ENCODE data around the gene SRMS. TPM values are rescaled to one million over a fixed set of nuclear protein-coding genes. Genes with fewer than 3 reads are reported as not detected.

The SRMS gene
- total RNA-seq, 1 experiment from 2014 or later = 0.79 TPM

DNA sequence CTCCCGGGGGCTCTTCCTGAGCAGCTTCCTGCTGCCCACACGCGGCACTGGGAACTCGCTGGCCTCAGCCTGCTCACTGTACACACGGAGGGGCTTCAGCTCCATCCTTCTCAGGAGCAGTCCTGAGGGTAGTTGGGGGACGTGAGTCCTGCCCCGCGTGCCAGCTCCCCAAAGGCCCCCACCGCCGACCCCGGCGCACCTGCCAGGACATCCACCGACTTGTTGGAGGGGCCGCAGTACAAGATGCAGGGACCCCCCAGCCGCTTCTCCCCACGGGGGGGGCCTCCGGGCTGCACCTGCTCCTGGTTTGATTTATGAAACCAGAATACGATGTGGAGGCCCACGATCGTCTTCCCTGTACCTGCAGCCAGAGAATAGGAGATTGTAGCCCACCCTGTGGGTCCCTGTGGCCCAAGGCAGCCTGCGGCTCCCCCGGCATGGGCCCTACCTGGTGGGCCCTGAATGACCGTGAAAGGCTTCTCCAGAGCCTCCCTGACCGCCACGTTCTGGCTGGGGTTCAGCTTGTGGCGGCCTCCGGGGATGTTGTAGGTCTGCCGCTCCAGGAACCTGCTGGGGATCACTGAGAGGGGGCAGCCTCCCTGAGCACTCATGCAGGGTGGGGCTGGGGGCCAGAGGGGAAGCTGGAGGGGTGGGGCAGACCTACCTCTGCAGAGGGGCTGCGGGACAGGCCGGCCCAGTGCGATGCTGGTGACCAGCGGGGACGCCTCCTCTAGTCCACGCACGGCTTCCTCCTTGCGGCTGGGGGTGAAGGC, 14.3 kb upstream of the SRMS start:
- no peak overlapping the region for H2BK120ac ChIP-seq (ENCODE audit: low read depth, low read length, poor library complexity, severe bottlenecking)
- H3K27ac ChIP-seq (ENCODE audit: insufficient read length, low read depth, low read length) = no peak overlapping the region
- no peak overlapping the region for H3K18ac ChIP-seq (ENCODE audit: insufficient read length, low read depth, low read length)
- H3K56ac ChIP-seq (ENCODE audit: insufficient read length, low read depth, low read length) = no peak overlapping the region
- H3K23me2 ChIP-seq (ENCODE audit: insufficient read length, low read depth, low read length, poor library complexity, severe bottlenecking) = no peaks in the 10 kb centered on the region
- WGBS (ENCODE audit: extremely low coverage, insufficient read length, low lambda C conversion rate) = no CpG with 5 or more reads among the region's 36 CpGs
- no peaks in the 10 kb centered on the region for H3K9me3 ChIP-seq (ENCODE audit: control insufficient read depth, low read depth, low read length)
- no peak overlapping the region; the same call in 1 of the 2 replicates for H3K14ac ChIP-seq (ENCODE audit: insufficient read depth, low read length)
- H3K79me1 ChIP-seq (ENCODE audit: insufficient read depth, low read depth, low read length, poor library complexity, severe bottlenecking) = no peaks in the 10 kb centered on the region
- DNase-seq = no peak
- H3K4me1 ChIP-seq (ENCODE audit: insufficient read depth, low read length) = no peaks in the 10 kb centered on the region
- no peaks in the 10 kb centered on the region for H3K27me3 ChIP-seq (ENCODE audit: insufficient read depth, low read length)
- H3K23ac ChIP-seq (ENCODE audit: insufficient read length, low read depth, low read length) = no peak overlapping the region
- H4K5ac ChIP-seq (ENCODE audit: insufficient read length, low read depth, low read length) = no peak overlapping the region
- Mint-ChIP-seq H3K4me1 (peaks cover 5 to 6% of the 10 kb centered on the region in 2 experiments), H3K4me3 (no peak overlapping the region), H3K9me3 (no peaks in the 10 kb centered on the region), H3K27me3 (ENCODE audit: low read depth) (no peaks in the 10 kb centered on the region), H3K27ac (no peak overlapping the region), H3K36me3 (ENCODE audit: insufficient read depth in 1 of 3, low read depth in 3 of 3) (peaks cover 3 to 12% (median 11%) of the 10 kb centered on the region in 3 experiments; a peak in 6 of 7 replicates)
- H3K79me2 ChIP-seq (ENCODE audit: insufficient read depth, low read length) = no peaks in the 10 kb centered on the region
- no peaks in the 10 kb centered on the region for H4K20me1 ChIP-seq (ENCODE audit: control insufficient read depth, insufficient read depth, insufficient read length)
- H4K91ac ChIP-seq (ENCODE audit: insufficient read length, low read depth, low read length) = no peak overlapping the region
- H2BK5ac ChIP-seq (ENCODE audit: insufficient read length, low read length) = no peak overlapping the region
- H3K4me2 ChIP-seq (ENCODE audit: insufficient read depth, insufficient read length, low read length) = no peak overlapping the region
- H2BK12ac ChIP-seq (ENCODE audit: insufficient read length, low read depth, low read length) = no peak overlapping the region
- H3K4ac ChIP-seq (ENCODE audit: low read depth, low read length) = no peak overlapping the region
- no peak overlapping the region for H3K9ac ChIP-seq (ENCODE audit: extremely low read depth, insufficient read length, low read length)
- no peak overlapping the region for H4K8ac ChIP-seq (replicated peaks; ENCODE audit: insufficient read length, low read depth, low read length)
- no peak overlapping the region for H3T11ph ChIP-seq (ENCODE audit: low read length)
- TF ChIP-seq CTCF (conservative IDR thresholded peaks at IDR 0.05) = no peak
- no peak overlapping the region for H2BK20ac ChIP-seq (ENCODE audit: low read depth, low read length, poor library complexity, severe bottlenecking)
- H2AK5ac ChIP-seq (ENCODE audit: insufficient read length, low read length) = no peak overlapping the region
- no peak overlapping the region for H2AFZ ChIP-seq (ENCODE audit: low read length)
- no peak overlapping the region for H2BK15ac ChIP-seq (ENCODE audit: low read depth, low read length)

All from H9 (cell line).